PC-3 (cell line): Measurements from ENCODE around the gene RPLP2. TPM values are rescaled to one million over a fixed set of nuclear protein-coding genes. Genes with fewer than 3 reads are reported as not detected.

Experiments used
- ATAC-seq: fragments of 200-7000 bp; cut with Tn5 transposase; 2 replicates; pipeline ENCODE4 v1.9.1; 2020; ENCODE audit warnings: mild to moderate bottlenecking, moderate library complexity
- BruUV-seq: library from RNA; stranded (reverse); fragments of 400-500 nt; replicated peaks from 2 replicates; lab custom pipeline; 2021; lab: Mats Ljungman, UMichigan
- CTCF ChIA-PET: fragments of 300-600 bp; sonication (Branson Sonifier 250); formaldehyde crosslinking; loops from one replicate; lab custom pipeline; 2022; ENCODE audit warnings: antibody characterized with exemption; lab: Charles Lee
- POLR2A ChIA-PET: fragments of 300-600 bp; sonication (Branson Sonifier 250); formaldehyde crosslinking; loops from one replicate; lab custom pipeline; 2022; ENCODE audit warnings: antibody characterized with exemption; ENCODE audit not compliant: unreplicated experiment; lab: Charles Lee
- DNase-seq: peaks from one replicate; pipeline ENCODE4 v3.0.0-alpha.2; 2015
- H2AFZ ChIP-seq: fragments of 300-600 bp; sonication (generic); 2 replicates; pipeline ENCODE4 v1.6.0; 2016; ENCODE audit warnings: antibody characterized with exemption, low read length
- H3F3A ChIP-seq: fragments of 300-600 bp; sonication (generic); one replicate; pipeline ENCODE4 v1.6.0; 2017; ENCODE audit warnings: antibody characterized with exemption, low read length, control low read depth, mild to moderate bottlenecking; ENCODE audit not compliant: unreplicated experiment
- H3K27ac ChIP-seq: fragments of 300-600 bp; sonication (generic); 2 replicates; pipeline ENCODE4 v1.5.1; 2016; ENCODE audit warnings: mild to moderate bottlenecking, low read length
- H3K27me3 ChIP-seq: fragments of 300-600 bp; sonication (generic); 2 replicates; pipeline ENCODE4 v1.6.1; 2016; ENCODE audit warnings: low read length, mixed read lengths
- H3K36me3 ChIP-seq: fragments of 300-600 bp; sonication (generic); 2 replicates; pipeline ENCODE4 v1.6.1; 2016; ENCODE audit warnings: low read depth, mixed run types, low read length, mixed read lengths
- H3K4me1 ChIP-seq: fragments of 300-600 bp; sonication (generic); 2 replicates; pipeline ENCODE4 v1.5.1; 2016; ENCODE audit warnings: low read length; ENCODE audit not compliant: insufficient read depth
- H3K4me2 ChIP-seq: fragments of 300-600 bp; sonication (generic); 2 replicates; pipeline ENCODE4 v1.6.0; 2016; ENCODE audit warnings: low read length
- H3K4me3 ChIP-seq: fragments of 300-600 bp; sonication (generic); 2 replicates; pipeline ENCODE4 v1.5.1; 2016; ENCODE audit warnings: mild to moderate bottlenecking, low read length, mixed read lengths
- H3K79me2 ChIP-seq: fragments of 300-600 bp; sonication (generic); 2 replicates; pipeline ENCODE4 v1.6.1; 2017; ENCODE audit warnings: low read length, mixed read lengths
- H3K9ac ChIP-seq: fragments of 300-600 bp; sonication (generic); 2 replicates; pipeline ENCODE4 v1.6.0; 2016; ENCODE audit warnings: mild to moderate bottlenecking, low read length
- H3K9me2 ChIP-seq: fragments of 300-600 bp; sonication (generic); replicated peaks from 2 replicates; pipeline ENCODE4 v1.6.1; 2016; ENCODE audit warnings: mixed run types, low read length, mixed read lengths
- H3K9me3 ChIP-seq: fragments of 300-600 bp; sonication (generic); 2 replicates; pipeline ENCODE4 v1.6.1; 2016; ENCODE audit warnings: low read length, mixed read lengths
- H4K20me1 ChIP-seq: fragments of 300-600 bp; sonication (generic); 2 replicates; pipeline ENCODE4 v1.6.1; 2016; ENCODE audit warnings: low read length, mixed read lengths
- EZH2 ChIP-seq: fragments of 300-600 bp; sonication (generic); IDR thresholded peaks from one replicate; pipeline ENCODE4 v1.6.1; 2017; ENCODE audit warnings: antibody characterized with exemption, mild to moderate bottlenecking, low read length; ENCODE audit not compliant: unreplicated experiment
- EZH2phosphoT487 ChIP-seq: fragments of 300-600 bp; sonication (generic); IDR thresholded peaks from 2 replicates; pipeline ENCODE4 v1.6.1; 2018; ENCODE audit warnings: mild to moderate bottlenecking, antibody characterized with exemption, low read length, borderline replicate concordance
- intact Hi-C: fragments of 100-400 bp; cut with micrococcal nuclease; formaldehyde crosslinking; loops from 2 replicates; pipeline ENCODE4 v1.9.0; 2023
- total RNA-seq: library from RNA; depleted of rRNA; stranded (reverse); fragments of >200 nt; gene quantifications from 2 replicates; pipeline ENCODE4 v1.2.3, GENCODE V29; 2014
- TF ChIP-seq, protein P1 (sequence below): fragments of 300-600 bp; sonication (generic); conservative IDR thresholded peaks from 2 replicates; pipeline ENCODE4 v1.5.1; 2017; ENCODE audit warnings: antibody characterized with exemption, low read depth, mild to moderate bottlenecking, low read length

Gene RPLP2
- total RNA-seq, 1 experiment from 2014 or later: 897 TPM

DNA sequence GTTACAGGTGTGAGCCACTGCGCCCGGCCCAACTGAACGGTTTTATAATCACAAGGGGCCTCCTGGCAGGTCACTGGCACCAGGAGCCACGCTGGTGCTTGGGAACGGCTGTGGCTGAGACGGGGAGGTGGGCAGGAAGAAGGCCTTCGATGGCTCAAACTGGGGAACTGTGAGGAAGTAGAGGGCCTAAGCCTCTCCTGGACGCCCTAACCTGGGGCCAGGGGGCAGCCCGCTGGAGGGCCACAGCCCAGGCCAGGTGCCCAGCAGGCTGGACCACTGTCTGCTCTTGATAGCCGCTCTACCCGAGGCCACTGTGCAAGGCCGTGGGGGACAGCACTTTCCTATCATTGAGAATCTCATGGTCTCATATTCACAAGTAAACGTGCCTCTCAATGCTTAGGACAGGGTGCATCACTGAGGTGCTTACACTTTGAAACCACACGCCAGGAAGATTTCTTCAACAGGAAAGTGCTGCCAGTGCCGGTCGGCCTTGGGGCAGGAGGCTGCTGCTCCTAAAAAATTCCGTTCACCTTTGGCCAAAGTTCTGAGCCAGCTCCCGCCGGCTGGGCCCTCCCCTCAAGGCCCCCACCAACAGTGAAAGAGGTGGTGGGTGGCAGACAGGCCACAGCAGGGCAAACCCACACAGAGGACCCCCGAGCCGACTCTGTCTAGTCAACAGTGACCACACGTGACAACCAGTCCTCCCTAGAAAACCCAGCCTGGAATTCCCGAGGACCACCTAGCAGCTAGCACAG lies 39.7 kb upstream of the RPLP2 start:
- DNase-seq: no peak
- Histone ChIP-seq H3K9me3 (no peaks in the 10 kb centered on the region), H4K20me1 (peaks cover 20% of the 10 kb centered on the region), H3K79me2 (peaks cover 41% of the 10 kb centered on the region), H3K4me1 (peaks cover 9% of the 10 kb centered on the region), H2AFZ (no peak overlapping the region), H3K27me3 (no peaks in the 10 kb centered on the region), H3K4me3 (no peak overlapping the region), H3K36me3 (peaks cover 35% of the 10 kb centered on the region), H3K27ac (no peak overlapping the region), H3K9me2 (no peaks in the 10 kb centered on the region), H3F3A (no peaks in the 10 kb centered on the region), H3K9ac (no peak overlapping the region), H3K4me2 (no peak overlapping the region)
- TF ChIP-seq EZH2: no peak
- TF ChIP-seq EZH2phosphoT487: no peak
- TF ChIP-seq, protein P1, sequence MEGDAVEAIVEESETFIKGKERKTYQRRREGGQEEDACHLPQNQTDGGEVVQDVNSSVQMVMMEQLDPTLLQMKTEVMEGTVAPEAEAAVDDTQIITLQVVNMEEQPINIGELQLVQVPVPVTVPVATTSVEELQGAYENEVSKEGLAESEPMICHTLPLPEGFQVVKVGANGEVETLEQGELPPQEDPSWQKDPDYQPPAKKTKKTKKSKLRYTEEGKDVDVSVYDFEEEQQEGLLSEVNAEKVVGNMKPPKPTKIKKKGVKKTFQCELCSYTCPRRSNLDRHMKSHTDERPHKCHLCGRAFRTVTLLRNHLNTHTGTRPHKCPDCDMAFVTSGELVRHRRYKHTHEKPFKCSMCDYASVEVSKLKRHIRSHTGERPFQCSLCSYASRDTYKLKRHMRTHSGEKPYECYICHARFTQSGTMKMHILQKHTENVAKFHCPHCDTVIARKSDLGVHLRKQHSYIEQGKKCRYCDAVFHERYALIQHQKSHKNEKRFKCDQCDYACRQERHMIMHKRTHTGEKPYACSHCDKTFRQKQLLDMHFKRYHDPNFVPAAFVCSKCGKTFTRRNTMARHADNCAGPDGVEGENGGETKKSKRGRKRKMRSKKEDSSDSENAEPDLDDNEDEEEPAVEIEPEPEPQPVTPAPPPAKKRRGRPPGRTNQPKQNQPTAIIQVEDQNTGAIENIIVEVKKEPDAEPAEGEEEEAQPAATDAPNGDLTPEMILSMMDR: no peak
- no peak for ATAC-seq
- CTCF ChIA-PET: no interaction called here
- intact Hi-C loops: no loop called here
- TSS peak; percentile 14 for BruUV-seq
- POLR2A ChIA-PET: no interaction called here

DNA sequence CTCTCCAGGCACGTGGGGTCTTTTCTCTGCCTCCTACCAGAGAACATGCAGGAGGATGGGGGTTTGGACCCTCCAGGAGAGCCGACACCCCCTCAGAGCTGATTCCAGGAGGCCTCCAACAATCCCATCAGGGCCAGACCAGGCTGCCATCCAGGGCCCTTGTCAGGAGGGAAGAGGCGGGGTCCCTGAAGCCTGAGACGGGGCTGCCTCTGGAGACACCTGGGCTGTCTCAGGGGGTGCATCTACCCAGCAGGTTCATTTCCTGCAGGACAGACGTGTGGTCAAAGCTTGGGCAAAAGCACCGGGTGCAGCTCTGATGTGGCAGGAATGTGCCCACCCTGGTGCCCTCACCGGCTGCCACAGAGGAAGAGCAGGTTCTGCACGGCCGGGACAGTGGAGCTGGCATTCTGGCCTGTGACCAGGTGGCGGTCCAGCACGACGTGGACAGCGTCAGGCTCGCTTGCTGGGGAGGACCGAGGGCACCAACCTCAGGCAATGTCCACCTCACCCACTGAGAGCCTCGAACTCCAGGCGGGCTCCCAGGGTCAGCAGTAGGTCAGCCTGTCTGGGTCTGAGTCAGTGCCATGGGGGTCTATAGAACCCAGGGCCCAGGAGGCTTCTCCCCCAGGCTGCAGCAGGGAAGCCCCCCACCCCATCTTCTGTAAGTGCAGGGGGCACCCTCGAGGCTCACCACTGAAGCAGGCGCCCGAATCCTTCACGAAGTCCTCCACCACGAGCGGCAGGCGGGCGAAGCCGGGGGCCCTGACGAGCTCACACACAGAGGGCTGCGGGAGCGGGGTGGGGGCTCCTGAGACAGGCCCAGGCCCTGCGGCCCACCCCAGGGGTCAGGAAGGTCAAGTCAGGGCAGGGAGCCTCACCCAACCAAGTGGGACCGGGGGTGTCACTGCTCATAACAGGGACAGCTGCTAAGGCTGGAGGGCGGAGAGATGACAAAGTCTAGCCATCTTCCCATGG lies 38.8 kb upstream of the RPLP2 start:
- H3K36me3 ChIP-seq: peaks cover 35% of the 10 kb centered on the region; the same call in 1 of the 2 replicates
- H3K27ac ChIP-seq: no peak overlapping the region
- CTCF ChIA-PET: no interaction called here
- intact Hi-C loops: no loop called here
- BruUV-seq: no TSS peak
- peaks cover 49% of the 10 kb centered on the region for H3K79me2 ChIP-seq
- no peaks in the 10 kb centered on the region for H3K9me2 ChIP-seq
- H3K4me2 ChIP-seq: no peak overlapping the region
- no peaks in the 10 kb centered on the region for H3F3A ChIP-seq
- H3K9me3 ChIP-seq: no peaks in the 10 kb centered on the region
- H3K27me3 ChIP-seq: no peaks in the 10 kb centered on the region
- H3K4me1 ChIP-seq: peaks cover 17% of the 10 kb centered on the region
- TF ChIP-seq EZH2phosphoT487 (no peak), EZH2 (no peak)
- TF ChIP-seq, protein P1: no peak
- H2AFZ ChIP-seq: no peak overlapping the region
- POLR2A ChIA-PET: no interaction called here
- no peak overlapping the region for H3K9ac ChIP-seq
- peaks cover 26% of the 10 kb centered on the region for H4K20me1 ChIP-seq
- ATAC-seq (no peak), DNase-seq (no peak)
- H3K4me3 ChIP-seq: no peak overlapping the region
